HG03342 (cell line): ENCODE results near the gene RUNX1.
A peak's percentile ranks its signal among the peaks of the same experiment; 100 is the strongest.
"Not testable (repeated sequence)": the region's sequence is repeated elsewhere in the genome, so short reads cannot be mapped to it uniquely, and the experiment has no call there.

Experiments
- ATAC-seq: cut with Tn5 transposase; IDR thresholded peaks from one replicate; pipeline ENCODE4 v1.9.1; 2021; ENCODE audit warnings: mild to moderate bottlenecking, moderate library complexity; ENCODE audit not compliant: unreplicated experiment

RUNX1 gene

GRCh38 chr21:34974162-34974981, 74.7 kb downstream of the RUNX1 start:
- ATAC-seq: peak; percentile 79

GRCh38 chr21:34973685-34974084, 75.4 kb downstream of the RUNX1 start:
- ATAC-seq: no peak

GRCh38 chr21:34971656-34972055, 77.4 kb downstream of the RUNX1 start:
- ATAC-seq: no peak

GRCh38 chr21:34970566-34970965, 78.5 kb downstream of the RUNX1 start:
- ATAC-seq: no peak

- ATAC-seq: no peak
These were observed 79.0 kb downstream of the RUNX1 start for GRCh38 chr21:34970167-34970500.

GRCh38 chr21:34969423-34970166, 79.5 kb downstream of the RUNX1 start:
- no peak for ATAC-seq

GRCh38 chr21:34968414-34969333, 80.4 kb downstream of the RUNX1 start:
- no peak for ATAC-seq

- no peak for ATAC-seq
These were observed 81.4 kb downstream of the RUNX1 start for GRCh38 chr21:34967509-34968289.

- ATAC-seq: not testable (repeated sequence)
These were observed 82.2 kb downstream of the RUNX1 start for GRCh38 chr21:34966881-34967280.

- no peak for ATAC-seq
These were observed 83.6 kb downstream of the RUNX1 start for GRCh38 chr21:34965200-34966174.

GRCh38 chr21:34962586-34963222, 86.4 kb downstream of the RUNX1 start:
- no peak for ATAC-seq

- no peak for ATAC-seq
These were observed 87.0 kb downstream of the RUNX1 start for GRCh38 chr21:34962136-34962535.

- ATAC-seq: no peak
These were observed 88.4 kb downstream of the RUNX1 start for GRCh38 chr21:34960687-34961086.

GRCh38 chr21:34959607-34960006, 89.5 kb downstream of the RUNX1 start:
- ATAC-seq: no peak

GRCh38 chr21:34958040-34958439, 91.1 kb downstream of the RUNX1 start:
- ATAC-seq: no peak

GRCh38 chr21:34956416-34957316, 92.4 kb downstream of the RUNX1 start:
- ATAC-seq: no peak

GRCh38 chr21:34953950-34954349, 95.2 kb downstream of the RUNX1 start:
- no peak for ATAC-seq

- ATAC-seq: no peak
These were observed 96.4 kb downstream of the RUNX1 start for GRCh38 chr21:34952701-34953100.
